NT2/D1 (cell line): Measurements from ENCODE around the gene ZNF485.

ENCODE experiments used
- YY1 ChIP-seq: IDR thresholded peaks from 2 replicates; pipeline ENCODE4 v1.6.1; 2011; ENCODE audit not compliant: insufficient read length, insufficient read depth
- ZNF274 ChIP-seq: IDR thresholded peaks from 2 replicates; pipeline ENCODE4 v1.6.1; 2011; ENCODE audit warnings: mild to moderate bottlenecking, low read depth, low read length

DNA sequence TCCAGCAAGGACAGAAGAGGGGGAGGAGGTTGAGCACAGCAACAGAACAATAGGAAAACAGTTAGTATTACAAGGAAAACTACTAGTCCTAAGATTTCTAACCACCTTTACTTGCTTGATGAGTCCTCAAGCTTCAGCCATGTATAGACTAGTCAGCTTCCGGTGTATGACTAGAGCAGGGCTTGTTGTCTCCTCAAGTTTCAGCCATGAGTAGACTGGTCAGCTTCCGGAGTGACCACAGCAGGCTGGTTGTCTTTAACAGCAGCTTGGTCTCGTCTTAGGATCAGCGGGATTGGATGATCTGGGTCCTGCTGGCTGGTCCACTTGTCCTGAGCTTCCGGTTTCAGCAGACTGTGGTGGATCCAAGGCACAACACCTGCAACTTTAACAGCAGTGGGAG, 21.2 kb upstream of the ZNF485 start:
- TF ChIP-seq YY1: no peak
- TF ChIP-seq ZNF274: no peak
